Lower leg skin (tissue), 3 donors: ENCODE measurements around the gene COL1A2.

Experiments used
- POLR2A ChIP-seq, 2 donors: fragments of 450-650 bp; IDR thresholded peaks; one replicate each; pipeline ENCODE4 v1.6.1; 2016 to 2017; ENCODE audit warnings: antibody characterized with exemption in 2 of 2, mild to moderate bottlenecking in 1 of 2, moderate library complexity in 1 of 2
- TF ChIP-seq, protein P1 (sequence below), 3 donors: fragments of 450-650 bp; IDR thresholded peaks; one replicate each; pipeline ENCODE4 v1.5.1; 2016; ENCODE audit warnings: antibody characterized with exemption in 3 of 3, mild to moderate bottlenecking in 3 of 3, moderate library complexity in 2 of 3

- TF ChIP-seq POLR2A (IDR thresholded peaks at IDR 0.05): no peak
- TF ChIP-seq, protein P1, sequence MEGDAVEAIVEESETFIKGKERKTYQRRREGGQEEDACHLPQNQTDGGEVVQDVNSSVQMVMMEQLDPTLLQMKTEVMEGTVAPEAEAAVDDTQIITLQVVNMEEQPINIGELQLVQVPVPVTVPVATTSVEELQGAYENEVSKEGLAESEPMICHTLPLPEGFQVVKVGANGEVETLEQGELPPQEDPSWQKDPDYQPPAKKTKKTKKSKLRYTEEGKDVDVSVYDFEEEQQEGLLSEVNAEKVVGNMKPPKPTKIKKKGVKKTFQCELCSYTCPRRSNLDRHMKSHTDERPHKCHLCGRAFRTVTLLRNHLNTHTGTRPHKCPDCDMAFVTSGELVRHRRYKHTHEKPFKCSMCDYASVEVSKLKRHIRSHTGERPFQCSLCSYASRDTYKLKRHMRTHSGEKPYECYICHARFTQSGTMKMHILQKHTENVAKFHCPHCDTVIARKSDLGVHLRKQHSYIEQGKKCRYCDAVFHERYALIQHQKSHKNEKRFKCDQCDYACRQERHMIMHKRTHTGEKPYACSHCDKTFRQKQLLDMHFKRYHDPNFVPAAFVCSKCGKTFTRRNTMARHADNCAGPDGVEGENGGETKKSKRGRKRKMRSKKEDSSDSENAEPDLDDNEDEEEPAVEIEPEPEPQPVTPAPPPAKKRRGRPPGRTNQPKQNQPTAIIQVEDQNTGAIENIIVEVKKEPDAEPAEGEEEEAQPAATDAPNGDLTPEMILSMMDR (IDR thresholded peaks at IDR 0.05): no peak
Measured at GRCh38 chr7:94398841-94399240, 4.1 kb downstream of the COL1A2 start.
